Natural killer cell (primary cell): Measurements from ENCODE around the gene NAV2. TPM values are rescaled to one million over a fixed set of nuclear protein-coding genes. Genes with fewer than 3 reads are reported as not detected.

Source experiments
- ATAC-seq, 3 donors: fragments of 150-1000 bp in 2 of 3; fragments of 200-7000 bp in 1 of 3; cut with Tn5 transposase; 1 replicate in 1 of 3; 2 replicates in 2 of 3; pipeline ENCODE4 v1.10.0; 2021; ENCODE audit warnings: mild to moderate bottlenecking in 2 of 3, moderate library complexity in 2 of 3
- DNase-seq, 2 donors: peaks; one replicate each; pipeline versions ENCODE4 v3.0.0 to v3.0.0-alpha.2; 2013 to 2021; ENCODE audit warnings: mixed read lengths in 1 of 2
- H3K27ac ChIP-seq: one replicate; pipeline ENCODE4 v1.5.1; 2013; ENCODE audit warnings: mild to moderate bottlenecking, low read length
- H3K27me3 ChIP-seq: one replicate; pipeline ENCODE4 v1.6.1; 2013; ENCODE audit warnings: low read length; ENCODE audit not compliant: control insufficient read depth, insufficient read depth
- H3K36me3 ChIP-seq: one replicate; pipeline ENCODE4 v1.6.1; 2013; ENCODE audit warnings: low read length; ENCODE audit not compliant: control insufficient read depth, insufficient read depth
- H3K4me1 ChIP-seq: one replicate; pipeline ENCODE4 v1.6.1; 2013; ENCODE audit warnings: low read length; ENCODE audit not compliant: control insufficient read depth, insufficient read depth
- H3K4me3 ChIP-seq: one replicate; pipeline ENCODE4 v1.5.1; 2013; ENCODE audit warnings: low read length
- H3K9me3 ChIP-seq: one replicate; pipeline ENCODE4 v1.6.1; 2013; ENCODE audit warnings: low read length; ENCODE audit not compliant: control insufficient read depth, insufficient read depth
- H3K27ac Mint-ChIP-seq, 2 donors: one replicate each; pipeline ENCODE4 v1.8.0; 2022; ENCODE audit warnings: mild to moderate bottlenecking in 2 of 2, mixed read lengths in 2 of 2, moderate library complexity in 1 of 2
- H3K27me3 Mint-ChIP-seq, 2 donors: one replicate each; pipeline ENCODE4 v1.8.0; 2022; ENCODE audit warnings: low read depth in 2 of 2, mixed read lengths in 2 of 2
- H3K36me3 Mint-ChIP-seq: one replicate; pipeline ENCODE4 v1.8.0; 2022; ENCODE audit warnings: mixed read lengths
- H3K4me1 Mint-ChIP-seq, 2 donors: one replicate each; pipeline ENCODE4 v1.8.0; 2022; ENCODE audit warnings: mixed read lengths in 2 of 2
- H3K4me3 Mint-ChIP-seq: one replicate; pipeline ENCODE4 v1.8.0; 2022; ENCODE audit warnings: mild to moderate bottlenecking, moderate library complexity, mixed read lengths
- H3K9me3 Mint-ChIP-seq, 2 donors: one replicate each; pipeline ENCODE4 v1.8.0; 2022; ENCODE audit warnings: mixed read lengths in 2 of 2
- WGBS: methylation state at CpG from one replicate; pipeline ENCODE4 v1.1.7; 2013; ENCODE audit warnings: missing lambda C conversion rate; ENCODE audit not compliant: insufficient coverage; 5-methylcytosine and 5-hydroxymethylcytosine counted together
- intact Hi-C: fragments of 100-400 bp; cut with micrococcal nuclease; formaldehyde crosslinking; loops from one replicate; pipeline ENCODE4 v1.14.2; 2022
- total RNA-seq, 4 donors: library from RNA; stranded (reverse); fragments of 120-200 nt in 1 of 4; gene quantifications; one replicate each; pipeline versions ENCODE4 v1.2.3 to v1.2.4, GENCODE V29; 2013 to 2022
- TF ChIP-seq, protein P1 (sequence below): fragments of 200-600 bp; IDR thresholded peaks from one replicate; pipeline ENCODE4 v1.8.0; 2022; ENCODE audit warnings: antibody characterized with exemption

NAV2 gene
- total RNA-seq, 3 donors from 2014 or later (not counting 1 experiment from before 2014, with no cell fraction given): 0.14 to 1.6 (median 0.43) TPM

DNA sequence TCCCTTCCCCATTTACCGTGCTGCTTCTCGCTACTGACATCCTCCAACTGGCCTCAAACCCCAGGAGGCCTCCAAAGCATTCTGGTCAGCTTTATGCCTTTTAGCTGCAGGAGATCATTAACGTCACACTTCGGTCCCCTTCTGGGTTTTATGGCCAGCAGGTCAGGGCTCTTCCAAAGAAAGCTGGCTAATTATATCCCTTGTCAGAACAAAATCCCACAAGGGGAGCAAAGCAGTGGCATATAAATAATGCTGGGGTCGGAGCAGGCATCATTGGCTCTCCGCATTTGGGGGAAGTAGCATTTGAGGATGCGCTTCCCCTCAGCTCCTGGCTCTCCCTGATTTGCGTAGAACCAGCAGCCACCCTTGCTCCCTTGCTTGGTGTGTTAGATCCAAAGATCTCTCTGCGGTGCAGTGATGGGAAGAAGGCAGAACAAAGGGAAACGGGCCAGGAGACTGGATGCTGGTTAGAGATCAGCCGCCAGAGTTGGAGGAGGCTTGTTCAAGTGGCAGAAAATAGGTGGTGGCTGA lies 330.2 kb downstream of the NAV2 start:
- no peak overlapping the region for H3K27ac Mint-ChIP-seq
- no peaks in the 10 kb centered on the region for H3K36me3 Mint-ChIP-seq
- H3K27me3 ChIP-seq: no peaks in the 10 kb centered on the region
- H3K9me3 ChIP-seq: no peaks in the 10 kb centered on the region
- no peak overlapping the region for H3K4me3 ChIP-seq
- DNase-seq (no peak), ATAC-seq (no peak)
- peaks cover 10 to 40% of the 10 kb centered on the region in 2 donors for H3K27me3 Mint-ChIP-seq
- intact Hi-C loops: no loop called here
- H3K4me1 Mint-ChIP-seq: peaks cover 0 to 5% of the 10 kb centered on the region in 2 donors
- H3K36me3 ChIP-seq: no peaks in the 10 kb centered on the region
- no peaks in the 10 kb centered on the region for H3K9me3 Mint-ChIP-seq
- H3K27ac ChIP-seq: no peak overlapping the region
- WGBS: 83% methylated on average over 11 of the region's 11 CpGs
- TF ChIP-seq, protein P1, sequence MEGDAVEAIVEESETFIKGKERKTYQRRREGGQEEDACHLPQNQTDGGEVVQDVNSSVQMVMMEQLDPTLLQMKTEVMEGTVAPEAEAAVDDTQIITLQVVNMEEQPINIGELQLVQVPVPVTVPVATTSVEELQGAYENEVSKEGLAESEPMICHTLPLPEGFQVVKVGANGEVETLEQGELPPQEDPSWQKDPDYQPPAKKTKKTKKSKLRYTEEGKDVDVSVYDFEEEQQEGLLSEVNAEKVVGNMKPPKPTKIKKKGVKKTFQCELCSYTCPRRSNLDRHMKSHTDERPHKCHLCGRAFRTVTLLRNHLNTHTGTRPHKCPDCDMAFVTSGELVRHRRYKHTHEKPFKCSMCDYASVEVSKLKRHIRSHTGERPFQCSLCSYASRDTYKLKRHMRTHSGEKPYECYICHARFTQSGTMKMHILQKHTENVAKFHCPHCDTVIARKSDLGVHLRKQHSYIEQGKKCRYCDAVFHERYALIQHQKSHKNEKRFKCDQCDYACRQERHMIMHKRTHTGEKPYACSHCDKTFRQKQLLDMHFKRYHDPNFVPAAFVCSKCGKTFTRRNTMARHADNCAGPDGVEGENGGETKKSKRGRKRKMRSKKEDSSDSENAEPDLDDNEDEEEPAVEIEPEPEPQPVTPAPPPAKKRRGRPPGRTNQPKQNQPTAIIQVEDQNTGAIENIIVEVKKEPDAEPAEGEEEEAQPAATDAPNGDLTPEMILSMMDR: no peak
- no peaks in the 10 kb centered on the region for H3K4me1 ChIP-seq
- H3K4me3 Mint-ChIP-seq: no peak overlapping the region

- no peak overlapping the region for H3K27ac ChIP-seq
- DNase-seq: no peak
- H3K4me3 Mint-ChIP-seq: no peak overlapping the region
- H3K27ac Mint-ChIP-seq: no peak overlapping the region
- TF ChIP-seq, protein P1: no peak
- no peaks in the 10 kb centered on the region for H3K36me3 ChIP-seq
- peaks cover 9 to 44% of the 10 kb centered on the region in 2 donors for H3K27me3 Mint-ChIP-seq
- no peak overlapping the region for H3K4me3 ChIP-seq
- H3K4me1 Mint-ChIP-seq: peaks cover 0 to 5% of the 10 kb centered on the region in 2 donors
- intact Hi-C loops: no loop called here
- WGBS: 95% methylated on average over 13 of the region's 13 CpGs
- H3K27me3 ChIP-seq: no peaks in the 10 kb centered on the region
- no peaks in the 10 kb centered on the region for H3K9me3 ChIP-seq
- H3K9me3 Mint-ChIP-seq: no peaks in the 10 kb centered on the region
- no peaks in the 10 kb centered on the region for H3K36me3 Mint-ChIP-seq
- no peak for ATAC-seq
- H3K4me1 ChIP-seq: no peaks in the 10 kb centered on the region
Measured at GRCh38 chr11:20043992-20044391, 331.4 kb downstream of the NAV2 start.

DNA sequence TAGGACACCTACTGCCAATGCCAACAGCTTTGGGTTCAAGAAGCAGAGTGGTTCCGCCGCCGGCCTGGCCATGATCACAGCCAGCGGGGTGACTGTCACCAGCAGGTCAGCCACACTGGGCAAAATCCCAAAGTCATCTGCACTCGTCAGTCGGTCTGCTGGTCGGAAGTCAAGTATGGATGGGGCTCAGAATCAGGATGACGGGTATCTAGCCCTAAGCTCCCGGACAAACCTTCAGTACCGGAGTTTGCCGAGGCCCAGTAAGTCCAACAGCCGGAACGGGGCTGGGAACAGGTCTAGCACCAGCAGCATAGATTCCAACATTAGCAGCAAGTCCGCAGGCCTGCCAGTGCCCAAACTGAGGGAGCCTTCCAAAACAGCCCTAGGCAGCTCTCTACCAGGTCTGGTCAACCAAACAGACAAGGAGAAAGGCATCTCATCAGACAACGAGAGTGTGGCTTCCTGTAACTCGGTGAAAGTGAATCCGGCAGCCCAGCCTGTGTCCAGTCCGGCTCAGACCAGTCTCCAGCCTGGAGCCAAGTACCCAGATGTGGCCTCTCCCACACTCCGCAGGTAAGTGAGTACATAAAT lies 332.6 kb downstream of the NAV2 start:
- no peaks in the 10 kb centered on the region for H3K27me3 ChIP-seq
- H3K27ac ChIP-seq: no peak overlapping the region
- intact Hi-C loops: no loop called here
- H3K4me1 ChIP-seq: no peaks in the 10 kb centered on the region
- Mint-ChIP-seq H3K4me1 (peaks cover 0 to 5% of the 10 kb centered on the region in 2 donors), H3K4me3 (no peak overlapping the region), H3K9me3 (no peaks in the 10 kb centered on the region), H3K36me3 (no peaks in the 10 kb centered on the region), H3K27me3 (peaks cover 9 to 39% of the 10 kb centered on the region in 2 donors), H3K27ac (no peak overlapping the region)
- H3K9me3 ChIP-seq: no peaks in the 10 kb centered on the region
- 95% methylated on average over 19 of the region's 19 CpGs for WGBS
- ATAC-seq: no peak
- TF ChIP-seq, protein P1: no peak
- no peaks in the 10 kb centered on the region for H3K36me3 ChIP-seq
- DNase-seq: no peak
- no peak overlapping the region for H3K4me3 ChIP-seq

GRCh38 chr11:20046416-20046815 lies 333.8 kb downstream of the NAV2 start:
- intact Hi-C loops: no loop called here
- Histone ChIP-seq H3K4me3 (no peak overlapping the region), H3K27ac (no peak overlapping the region), H3K27me3 (no peaks in the 10 kb centered on the region), H3K4me1 (no peaks in the 10 kb centered on the region), H3K36me3 (no peaks in the 10 kb centered on the region), H3K9me3 (no peaks in the 10 kb centered on the region)
- TF ChIP-seq, protein P1: no peak
- 44% methylated on average over 2 of the region's 3 CpGs for WGBS
- ATAC-seq (no peak), DNase-seq (no peak)
- Mint-ChIP-seq H3K4me3 (no peak overlapping the region), H3K4me1 (peaks cover 0 to 5% of the 10 kb centered on the region in 2 donors), H3K27ac (no peak overlapping the region), H3K9me3 (no peaks in the 10 kb centered on the region), H3K27me3 (peaks cover 7 to 33% of the 10 kb centered on the region in 2 donors), H3K36me3 (no peaks in the 10 kb centered on the region)
